Erythroblast (primary cell): ENCODE results near the gene PRMT1.

Source experiments
- GATA1 ChIP-seq: IDR thresholded peaks from 2 replicates; pipeline ENCODE4 v1.6.1; 2011; ENCODE audit warnings: low read depth, mild to moderate bottlenecking, control low read depth, low read length, moderate library complexity
- POLR2A ChIP-seq: IDR thresholded peaks from 2 replicates; pipeline ENCODE4 v1.6.1; 2011; ENCODE audit warnings: mild to moderate bottlenecking, low read length

- TF ChIP-seq POLR2A = no peak
- TF ChIP-seq GATA1 = no peak
These were observed 41.4 kb downstream of the PRMT1 start for GRCh38 chr19:49718511-49718910.
